RWPE1 (cell line): ENCODE results near the gene FBLN1.
A peak's percentile ranks its signal among the peaks of the same experiment; 100 is the strongest.

Experiments used
- CTCF ChIA-PET: fragments of 350-600 bp; sonication (Branson Sonifier 250); formaldehyde crosslinking; extraction: SDS; loops from one replicate; lab custom pipeline; 2021; lab: Yijun Ruan, JAX
- POLR2A ChIA-PET: fragments of 400-600 bp; formaldehyde crosslinking; extraction: SDS; loops from one replicate; lab custom pipeline; 2020; ENCODE audit warnings: antibody characterized with exemption; ENCODE audit not compliant: low non-redundant PET; lab: Yijun Ruan, JAX
- DNase-seq: peaks from one replicate; pipeline ENCODE4 v3.0.0; 2012; ENCODE audit warnings: low spot score
- H3K27ac ChIP-seq: fragments of 450-650 bp; 2 replicates; pipeline ENCODE4 v1.5.1; 2017
- TF ChIP-seq, protein P1 (sequence below): fragments of 450-650 bp; conservative IDR thresholded peaks from 2 replicates; pipeline ENCODE4 v1.5.1; 2017; ENCODE audit warnings: low read depth, mild to moderate bottlenecking

The FBLN1 gene

DNA sequence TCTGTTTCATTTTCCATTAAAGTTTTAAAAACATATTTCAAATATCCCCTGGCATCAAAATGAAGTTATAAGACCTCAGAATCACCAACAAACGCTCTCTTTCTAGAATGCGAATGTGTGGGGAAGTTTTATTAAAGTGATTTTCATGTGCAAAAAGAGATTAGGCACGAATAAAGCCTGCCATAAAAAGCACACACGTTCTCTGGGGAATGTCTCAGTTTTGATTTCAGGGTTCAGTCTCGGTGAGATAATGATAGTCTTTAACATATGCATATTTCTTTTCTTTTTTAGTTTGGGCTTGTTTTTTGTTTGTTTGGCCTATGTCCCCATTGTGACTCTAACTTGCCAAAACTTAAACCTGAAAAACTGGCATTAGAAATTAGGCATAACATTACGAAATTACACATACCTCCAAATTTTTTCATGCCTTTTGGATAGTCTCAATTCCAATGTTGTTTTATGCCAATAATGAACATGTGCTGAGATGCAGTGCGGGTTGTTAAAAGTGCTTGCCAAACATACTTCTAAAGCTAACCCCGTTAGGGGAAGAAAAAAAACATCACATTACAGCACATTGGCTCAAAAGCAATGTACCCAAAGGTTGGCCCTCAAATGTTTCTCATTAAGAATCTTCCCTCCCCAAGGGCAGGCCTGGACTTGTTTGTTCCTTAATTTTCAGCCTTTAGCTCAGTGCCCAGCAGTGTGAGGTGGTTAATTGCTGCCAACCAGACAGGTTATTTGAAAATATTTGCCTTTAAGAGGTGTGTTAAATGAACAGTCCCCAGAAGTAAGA lies 33.2 kb upstream of the FBLN1 start:
- POLR2A ChIA-PET = interaction anchor here (0.7 kb wide), 1 partner anchor 27 kb away, joined by 6 read pairs; no protein-coding TSS in a partner anchor
- TF ChIP-seq, protein P1, sequence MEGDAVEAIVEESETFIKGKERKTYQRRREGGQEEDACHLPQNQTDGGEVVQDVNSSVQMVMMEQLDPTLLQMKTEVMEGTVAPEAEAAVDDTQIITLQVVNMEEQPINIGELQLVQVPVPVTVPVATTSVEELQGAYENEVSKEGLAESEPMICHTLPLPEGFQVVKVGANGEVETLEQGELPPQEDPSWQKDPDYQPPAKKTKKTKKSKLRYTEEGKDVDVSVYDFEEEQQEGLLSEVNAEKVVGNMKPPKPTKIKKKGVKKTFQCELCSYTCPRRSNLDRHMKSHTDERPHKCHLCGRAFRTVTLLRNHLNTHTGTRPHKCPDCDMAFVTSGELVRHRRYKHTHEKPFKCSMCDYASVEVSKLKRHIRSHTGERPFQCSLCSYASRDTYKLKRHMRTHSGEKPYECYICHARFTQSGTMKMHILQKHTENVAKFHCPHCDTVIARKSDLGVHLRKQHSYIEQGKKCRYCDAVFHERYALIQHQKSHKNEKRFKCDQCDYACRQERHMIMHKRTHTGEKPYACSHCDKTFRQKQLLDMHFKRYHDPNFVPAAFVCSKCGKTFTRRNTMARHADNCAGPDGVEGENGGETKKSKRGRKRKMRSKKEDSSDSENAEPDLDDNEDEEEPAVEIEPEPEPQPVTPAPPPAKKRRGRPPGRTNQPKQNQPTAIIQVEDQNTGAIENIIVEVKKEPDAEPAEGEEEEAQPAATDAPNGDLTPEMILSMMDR = no peak
- CTCF ChIA-PET = no interaction called here
- peak; percentile 35 for DNase-seq
- peak overlapping the region; percentile 98 for H3K27ac ChIP-seq

DNA sequence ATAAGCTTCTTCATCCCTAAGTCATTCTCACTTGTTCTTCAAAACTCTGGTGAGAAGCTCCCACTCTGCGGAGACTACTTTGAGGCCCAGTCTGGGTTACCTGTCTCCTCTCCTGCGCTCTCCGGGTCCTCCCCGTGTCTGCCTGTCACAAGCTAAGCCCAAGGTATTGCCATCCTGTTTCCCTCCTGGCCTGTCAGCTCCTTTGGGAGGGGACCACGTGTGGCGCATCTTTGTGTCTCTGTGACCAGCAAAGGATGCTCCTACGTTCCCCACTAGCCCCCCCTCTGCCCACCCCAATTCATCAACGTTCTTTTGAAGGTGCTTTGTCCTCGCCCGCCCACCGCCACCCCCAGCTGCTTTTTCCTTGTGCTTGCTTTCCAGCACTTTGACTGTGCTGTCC lies 31.8 kb upstream of the FBLN1 start:
- H3K27ac ChIP-seq = peak overlapping the region; percentile 98
- DNase-seq = no peak
- TF ChIP-seq, protein P1 = no peak
- POLR2A ChIA-PET = no interaction called here
- CTCF ChIA-PET = no interaction called here

DNA sequence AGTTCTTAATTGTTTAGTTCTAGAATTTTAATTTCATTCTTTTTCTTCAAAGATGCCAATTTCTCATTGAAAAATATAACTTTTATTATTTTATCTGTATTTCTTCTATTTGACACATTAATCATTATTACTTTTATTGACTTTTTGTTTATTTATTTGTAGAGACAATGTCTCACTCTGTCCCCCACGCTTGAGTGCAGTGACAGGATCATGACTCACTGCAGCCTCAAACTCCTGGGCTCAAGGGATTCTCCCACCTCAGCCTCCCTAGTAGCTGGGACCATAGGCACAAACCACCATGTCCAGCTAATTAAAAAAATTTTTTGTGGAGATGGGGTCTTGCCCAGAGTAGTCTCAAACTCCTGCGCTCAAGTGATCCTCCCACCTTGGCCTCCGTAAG lies 30.3 kb upstream of the FBLN1 start:
- TF ChIP-seq, protein P1 = no peak
- DNase-seq = no peak
- ChIA-PET POLR2A (no interaction called here), CTCF (no interaction called here)
- H3K27ac ChIP-seq = no peak overlapping the region

DNA sequence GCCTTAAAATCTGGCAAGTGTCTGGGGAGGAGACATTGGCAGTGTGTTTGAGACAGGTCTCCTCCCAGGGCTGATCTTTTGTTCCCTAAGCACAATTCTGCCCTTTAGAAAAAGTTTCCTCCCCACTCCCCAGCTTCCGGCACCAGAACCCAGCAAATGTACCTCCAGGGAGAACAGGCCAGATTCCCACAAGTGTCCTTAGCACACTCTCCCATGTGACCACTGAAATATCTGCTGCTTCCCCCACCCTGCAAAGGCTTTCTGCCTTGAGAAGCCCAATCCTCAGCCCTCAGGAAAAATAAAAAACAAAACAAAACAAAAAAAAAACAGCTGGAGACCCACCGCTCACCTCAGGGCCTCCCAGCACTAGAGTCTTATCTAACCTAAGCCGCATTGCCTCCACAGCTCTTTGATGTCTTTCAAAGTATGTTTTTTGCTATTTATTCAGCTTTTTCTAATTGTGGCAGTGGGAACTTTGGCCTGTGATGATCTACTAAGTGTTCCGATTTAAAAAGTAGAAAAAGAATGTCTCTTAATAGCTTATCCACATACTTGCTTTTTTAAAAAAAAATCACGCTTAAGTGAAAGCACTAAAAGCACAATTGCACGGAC lies 29.0 kb upstream of the FBLN1 start:
- DNase-seq = no peak
- H3K27ac ChIP-seq = no peak overlapping the region
- ChIA-PET POLR2A (no interaction called here), CTCF (no interaction called here)
- TF ChIP-seq, protein P1 = no peak

DNA sequence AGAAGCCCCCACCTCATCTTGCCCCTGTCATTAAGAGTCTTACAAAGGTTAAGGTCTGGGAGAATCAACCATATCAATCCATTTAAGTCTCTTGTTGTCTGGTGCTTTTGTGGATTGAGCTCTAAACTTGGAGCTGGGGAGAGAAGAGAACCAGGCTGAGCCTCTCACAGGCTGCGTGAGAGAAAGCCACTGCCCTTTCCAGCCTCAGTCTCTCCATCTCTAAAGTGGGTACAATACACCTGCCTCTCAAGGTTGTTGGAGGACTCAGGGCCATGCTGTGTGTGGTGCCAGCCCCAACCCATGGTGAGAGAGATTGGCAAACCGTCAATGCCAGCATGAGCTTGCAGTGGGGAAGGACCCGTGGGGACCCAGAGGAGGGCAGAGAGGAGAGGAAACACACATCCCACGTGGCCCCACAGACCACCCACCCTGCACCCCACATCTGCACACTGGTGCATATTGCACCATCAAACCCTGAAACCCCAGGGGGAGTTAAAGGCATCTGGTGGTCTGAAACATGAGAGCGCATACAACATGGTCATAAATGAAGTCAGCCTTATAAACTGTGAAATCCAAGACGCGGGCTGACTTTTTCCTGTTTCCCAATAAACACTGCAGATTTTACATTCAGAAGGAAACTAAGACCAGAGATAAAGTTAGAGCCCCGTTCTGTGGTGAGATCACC lies 27.5 kb upstream of the FBLN1 start:
- POLR2A ChIA-PET = no interaction called here
- TF ChIP-seq, protein P1 = no peak
- H3K27ac ChIP-seq = no peak overlapping the region
- DNase-seq = no peak
- CTCF ChIA-PET = interaction anchor here (0.7 kb wide), 1 partner anchor 33 kb away, joined by 3 read pairs; no protein-coding TSS in a partner anchor

DNA sequence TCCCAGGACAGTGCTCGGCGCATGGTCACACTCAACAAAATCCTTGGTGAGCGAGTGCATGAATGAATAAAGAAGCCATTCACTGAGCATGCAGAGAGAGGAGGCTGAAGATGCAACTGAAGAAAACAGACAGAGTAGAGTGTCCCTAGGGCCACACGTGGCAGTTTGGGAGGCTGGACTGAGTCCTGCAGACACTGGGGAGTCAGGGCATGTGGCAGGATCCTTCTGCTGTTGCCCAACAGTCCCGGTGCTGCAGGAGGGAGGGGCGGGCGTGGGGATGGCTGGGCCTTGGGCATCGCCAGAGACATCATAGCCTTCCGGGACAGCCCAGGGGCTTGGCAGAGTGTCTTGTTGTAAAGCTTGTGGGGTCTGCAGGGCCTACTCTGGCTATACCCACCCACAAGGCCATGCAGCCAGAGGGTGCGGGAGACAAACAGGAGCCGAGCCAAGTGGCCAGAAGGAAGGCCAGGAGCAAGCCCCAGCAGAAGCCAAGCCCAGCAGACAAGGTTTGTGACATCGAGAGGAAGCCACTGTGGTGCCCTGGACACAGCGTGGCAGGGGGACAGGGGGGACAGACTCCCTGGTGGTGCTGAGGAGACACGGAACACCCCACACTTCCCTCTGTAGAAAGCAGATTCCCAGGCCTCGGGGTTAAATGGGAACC lies 26.7 kb upstream of the FBLN1 start:
- ChIA-PET CTCF (no interaction called here), POLR2A (no interaction called here)
- TF ChIP-seq, protein P1 = no peak
- no peak overlapping the region for H3K27ac ChIP-seq
- no peak for DNase-seq
